B cell (primary cell): ENCODE measurements around the gene RER1. TPM values are rescaled to one million over a fixed set of nuclear protein-coding genes. Genes with fewer than 3 reads are reported as not detected.

Source experiments
- ATAC-seq: fragments of 200-7000 bp; cut with Tn5 transposase; one replicate; pipeline ENCODE4 v1.10.0; 2021; ENCODE audit warnings: low read depth, mild to moderate bottlenecking, moderate number of reproducible peaks, moderate library complexity
- CTCF ChIA-PET: fragments of 350-600 bp; sonication (Branson Sonifier 250); formaldehyde crosslinking; loops from one replicate; lab custom pipeline; 2021; ENCODE audit warnings: antibody characterized with exemption, inconsistent platforms; lab: Charles Lee
- POLR2A ChIA-PET: fragments of 350-600 bp; sonication (Branson Sonifier 250); formaldehyde crosslinking; loops from one replicate; lab custom pipeline; 2021; ENCODE audit warnings: antibody characterized with exemption; lab: Charles Lee
- DNase-seq: peaks from one replicate; pipeline ENCODE4 v3.0.0; 2013
- H2AFZ ChIP-seq: 2 replicates; pipeline ENCODE4 v1.6.1; 2012; ENCODE audit warnings: mild to moderate bottlenecking, low read depth, low read length; ENCODE audit not compliant: insufficient read depth, poor library complexity, severe bottlenecking
- H3K27ac ChIP-seq, 2 donors: 1 replicate in 1 of 2; 2 replicates in 1 of 2; pipeline ENCODE4 v1.5.1; 2012 to 2013; ENCODE audit warnings: low read length in 2 of 2, mild to moderate bottlenecking in 2 of 2, moderate library complexity in 1 of 2
- H3K27me3 ChIP-seq, 4 experiments: fragments of 200-600 bp in 1 of 4; sonication (generic) in 1 of 4; replicated peaks in 1 of 4; 1 replicate in 2 of 4; 2 replicates in 2 of 4; pipeline versions ENCODE4 v1.6.1 to v1.7.0; 2013 to 2016; ENCODE audit warnings: low read length in 3 of 4, mild to moderate bottlenecking in 2 of 4, mixed read lengths in 1 of 4, moderate library complexity in 1 of 4; ENCODE audit not compliant: insufficient read depth in 4 of 4, control insufficient read depth in 3 of 4; ENCODE audit errors: control extremely low read depth in 1 of 4
- H3K36me3 ChIP-seq, 2 experiments: replicated peaks in 1 of 2; 1 replicate in 1 of 2; 2 replicates in 1 of 2; pipeline versions ENCODE4 v1.6.1 to v1.7.1; 2013; ENCODE audit warnings: low read length in 1 of 2; ENCODE audit not compliant: insufficient read depth in 2 of 2, control insufficient read depth in 1 of 2; ENCODE audit errors: control extremely low read depth in 1 of 2, extremely low read depth in 1 of 2
- H3K4me1 ChIP-seq, 2 donors: fragments of 200-600 bp in 1 of 2; sonication (generic) in 1 of 2; 1 replicate in 1 of 2; 2 replicates in 1 of 2; pipeline versions ENCODE4 v1.5.1 to v1.6.1; 2013 to 2017; ENCODE audit warnings: low read length in 2 of 2; ENCODE audit not compliant: control insufficient read depth in 2 of 2, insufficient read depth in 2 of 2
- H3K4me2 ChIP-seq: replicated peaks from 2 replicates; pipeline ENCODE3; 2012; ENCODE audit warnings: mild to moderate bottlenecking, low read depth, low read length; ENCODE audit not compliant: poor library complexity, severe bottlenecking
- H3K4me3 ChIP-seq, 5 experiments: fragments of 200-600 bp in 1 of 5; sonication (generic) in 1 of 5; 1 replicate in 3 of 5; 2 replicates in 2 of 5; pipeline versions ENCODE4 v1.5.1 to v1.7.0; 2011 to 2016; ENCODE audit warnings: low read length in 4 of 5, mild to moderate bottlenecking in 4 of 5, low read depth in 2 of 5, control low read depth in 1 of 5, moderate library complexity in 1 of 5; ENCODE audit not compliant: insufficient read depth in 1 of 5; ENCODE audit errors: control extremely low read depth in 1 of 5, extremely low read depth in 1 of 5
- H3K79me2 ChIP-seq: fragments of 200-600 bp; sonication (generic); one replicate; pipeline ENCODE4 v1.6.0; 2016; ENCODE audit warnings: low read length; ENCODE audit not compliant: control insufficient read depth, insufficient read depth
- H3K9ac ChIP-seq: fragments of 200-600 bp; sonication (generic); 2 replicates; pipeline ENCODE4 v1.6.1; 2017; ENCODE audit warnings: mild to moderate bottlenecking, low read length, moderate library complexity
- H3K9me3 ChIP-seq, 3 donors: one replicate each; pipeline versions ENCODE4 v1.6.1 to v1.7.1; 2013; ENCODE audit warnings: low read length in 2 of 3; ENCODE audit not compliant: control insufficient read depth in 2 of 3, insufficient read depth in 1 of 3; ENCODE audit errors: control extremely low read depth in 1 of 3
- H4K20me1 ChIP-seq: 2 replicates; pipeline ENCODE4 v1.6.0; 2012; ENCODE audit warnings: mild to moderate bottlenecking, low read length; ENCODE audit not compliant: insufficient read depth, control insufficient read depth, poor library complexity, severe bottlenecking
- H3K27ac Mint-ChIP-seq: one replicate; pipeline ENCODE4 v1.8.0; 2021; ENCODE audit warnings: mixed read lengths
- H3K27me3 Mint-ChIP-seq: one replicate; pipeline ENCODE4 v1.8.0; 2021; ENCODE audit warnings: mixed read lengths
- H3K4me1 Mint-ChIP-seq: one replicate; pipeline ENCODE4 v1.8.0; 2021; ENCODE audit warnings: mixed read lengths
- H3K4me3 Mint-ChIP-seq: one replicate; pipeline ENCODE4 v1.8.0; 2021; ENCODE audit warnings: mixed read lengths
- H3K9me3 Mint-ChIP-seq: one replicate; pipeline ENCODE4 v1.8.0; 2022; ENCODE audit warnings: mixed read lengths; ENCODE audit not compliant: insufficient read depth
- CTCF ChIP-seq: fragments of 200-600 bp; IDR thresholded peaks from one replicate; pipeline ENCODE4 v1.8.0; 2022; ENCODE audit warnings: antibody characterized with exemption, mild to moderate bottlenecking
- EZH2 ChIP-seq: IDR thresholded peaks from 2 replicates; pipeline ENCODE4 v1.6.1; 2012; ENCODE audit warnings: borderline replicate concordance, low read depth, mild to moderate bottlenecking, moderate library complexity, low read length; ENCODE audit not compliant: insufficient read depth, poor library complexity, severe bottlenecking
- WGBS: methylation state at CpG from one replicate; pipeline ENCODE4 v1.1.5; 2013; ENCODE audit warnings: missing lambda C conversion rate; ENCODE audit not compliant: insufficient coverage; 5-methylcytosine and 5-hydroxymethylcytosine counted together
- intact Hi-C: fragments of 100-400 bp; cut with micrococcal nuclease; formaldehyde crosslinking; loops from one replicate; pipeline ENCODE4 v1.10.0; 2022
- polyA plus RNA-seq: library from polyadenylated mRNA; depleted of rRNA; stranded (reverse); fragments of >200 nt; gene quantifications from 2 replicates; pipeline ENCODE4 v1.2.3, GENCODE V29; 2012
- total RNA-seq, 2 donors: library from RNA; stranded (reverse); fragments of 120-200 nt in 1 of 2; gene quantifications; 1 replicate in 1 of 2; 2 replicates in 1 of 2; pipeline versions ENCODE4 v1.2.3 to v1.2.4, GENCODE V29; 2013 to 2022

Gene RER1
- total and polyA plus RNA-seq, 2 donors (not counting 1 experiment from before 2014, with no cell fraction given) = 78.5 to 118 TPM

GRCh38 chr1:2380816-2381591, 10.6 kb upstream of the RER1 start:
- peak overlapping the region; percentile 27 for H3K4me2 ChIP-seq
- intact Hi-C loops = loop anchor here (1.0 to 5.0 kb wide), 2 partner anchors 152 to 249 kb away; no protein-coding TSS in a partner anchor
- no peaks in the 10 kb centered on the region for H3K36me3 ChIP-seq
- ChIA-PET CTCF (interaction anchor here (0.9 to 12.5 kb wide), 23 partner anchors 10 to 472 kb away, joined by 3 to 295 read pairs (median 6); partner anchors contain the start of genes FAAP20, MORN1, RER1 and SKI), POLR2A (interaction anchor here (1.0 to 2.0 kb wide), 6 partner anchors 66 to 186 kb away, joined by 3 to 24 read pairs (median 4); partner anchors contain the start of gene FAAP20)
- H3K4me1 ChIP-seq = peaks cover 29 to 44% of the 10 kb centered on the region in 2 donors
- peaks cover 0 to 13% (median 2%) of the 10 kb centered on the region in 3 donors for H3K9me3 ChIP-seq
- H3K27ac Mint-ChIP-seq = peak overlapping the region; percentile 32
- no peak overlapping the region for H3K4me3 ChIP-seq
- no peak overlapping the region for H3K4me3 Mint-ChIP-seq
- H3K27me3 ChIP-seq = no peaks in the 10 kb centered on the region
- no peak overlapping the region for H3K9ac ChIP-seq
- peaks cover 23% of the 10 kb centered on the region for H3K4me1 Mint-ChIP-seq
- H4K20me1 ChIP-seq = no peaks in the 10 kb centered on the region
- no peaks in the 10 kb centered on the region for H3K27me3 Mint-ChIP-seq
- no peaks in the 10 kb centered on the region for H3K79me2 ChIP-seq
- H3K27ac ChIP-seq = no peak overlapping the region
- no peak overlapping the region for H2AFZ ChIP-seq
- TF ChIP-seq CTCF = no peak
- TF ChIP-seq EZH2 = no peak
- ATAC-seq (no peak), DNase-seq (no peak)
- H3K9me3 Mint-ChIP-seq = no peaks in the 10 kb centered on the region
- WGBS = 91% methylated on average over 31 of the region's 32 CpGs
